Testis (tissue), 3 donors: ENCODE data around the gene DGKD. TPM values are rescaled to one million over a fixed set of nuclear protein-coding genes. Genes with fewer than 3 reads are reported as not detected.

Experiments used
- DNase-seq: peaks from one replicate; pipeline ENCODE4 v3.0.0-alpha.2; 2019
- H3K27ac ChIP-seq, 2 donors: fragments of 200-600 bp; sonication (generic); one replicate each; pipeline ENCODE4 v1.5.1; 2019
- H3K27me3 ChIP-seq: fragments of 200-600 bp; sonication (generic); one replicate; pipeline ENCODE4 v1.5.1; 2019
- H3K36me3 ChIP-seq: fragments of 200-600 bp; sonication (generic); one replicate; pipeline ENCODE4 v1.5.1; 2017; ENCODE audit warnings: low read depth; ENCODE audit errors: missing control alignments
- H3K4me1 ChIP-seq: fragments of 200-600 bp; sonication (generic); one replicate; pipeline ENCODE4 v1.5.1; 2019
- H3K4me3 ChIP-seq, 2 donors: fragments of 200-600 bp; sonication (generic); one replicate each; pipeline ENCODE4 v1.5.1; 2017 to 2019
- H3K9me3 ChIP-seq: fragments of 200-600 bp; sonication (generic); one replicate; pipeline ENCODE4 v1.5.1; 2017
- CTCF ChIP-seq, 3 experiments: fragments of 450-650 bp in 2 of 3; fragments of 200-600 bp in 1 of 3; sonication (generic) in 1 of 3; IDR thresholded peaks; one replicate each; pipeline ENCODE4 v1.5.1; 2016 to 2019; ENCODE audit warnings: antibody characterized with exemption in 3 of 3, mild to moderate bottlenecking in 2 of 3, moderate library complexity in 1 of 3
- POLR2A ChIP-seq: fragments of 450-650 bp; IDR thresholded peaks from one replicate; pipeline ENCODE4 v1.6.1; 2017; ENCODE audit warnings: antibody characterized with exemption, mild to moderate bottlenecking, moderate library complexity
- WGBS, 2 donors: methylation state at CpG; one replicate each; pipeline ENCODE4 v1.1.5; 2018; 5-methylcytosine and 5-hydroxymethylcytosine counted together
- intact Hi-C: fragments of 100-400 bp; cut with DNase I; formaldehyde crosslinking; loops from one replicate; pipeline ENCODE4 v1.15.1; 2023; ENCODE audit warnings: low total_unique reads
- polyA plus RNA-seq: library from polyadenylated mRNA; stranded (reverse); fragments of 350-450 nt; fragmentation: Illumina TruSeq; extraction: RNeasy Lipid Tissue Mini Kit (QIAGEN cat#74804); gene quantifications from one replicate; pipeline ENCODE4 v1.2.3, GENCODE V29; 2014; ENCODE audit warnings: low read depth, low replicate concordance; ENCODE audit not compliant: insufficient read depth
- total RNA-seq, 2 donors: library from RNA; depleted of rRNA; stranded (reverse); fragments of >200 nt; gene quantifications; one replicate each; pipeline ENCODE4 v1.2.3, GENCODE V29; 2016

Gene DGKD
- total and polyA plus RNA-seq, 3 donors from 2014 or later: 65.1 to 80.1 (median 66.7) TPM

GRCh38 chr2:233422649-233423551, 68.6 kb downstream of the DGKD start:
- Histone ChIP-seq H3K4me1 (peaks cover 18% of the 10 kb centered on the region), H3K27me3 (no peaks in the 10 kb centered on the region), H3K4me3 (no peak overlapping the region), H3K27ac (no peak overlapping the region), H3K9me3 (no peaks in the 10 kb centered on the region), H3K36me3 (no peaks in the 10 kb centered on the region)
- peak; percentile 12 for DNase-seq
- 84 to 92% methylated on average over 12 of the region's 12 CpGs for WGBS, 2 donors
- TF ChIP-seq CTCF (IDR thresholded peaks at IDR 0.05) (no peak), POLR2A (no peak)
- intact Hi-C loops: no loop called here

GRCh38 chr2:233423552-233423860, 69.2 kb downstream of the DGKD start:
- DNase-seq: no peak
- intact Hi-C loops: no loop called here
- Histone ChIP-seq H3K27ac (no peak overlapping the region), H3K4me3 (no peak overlapping the region), H3K9me3 (no peaks in the 10 kb centered on the region), H3K36me3 (no peaks in the 10 kb centered on the region), H3K27me3 (no peaks in the 10 kb centered on the region), H3K4me1 (peaks cover 18% of the 10 kb centered on the region)
- no peak for TF ChIP-seq CTCF (IDR thresholded peaks at IDR 0.05)
- no peak for TF ChIP-seq POLR2A
- 91 to 96% methylated on average over 6 of the region's 6 CpGs for WGBS, 2 donors

GRCh38 chr2:233424154-233424951, 70.1 kb downstream of the DGKD start:
- no peaks in the 10 kb centered on the region for H3K36me3 ChIP-seq
- DNase-seq: peak; percentile 13
- intact Hi-C loops: no loop called here
- H3K9me3 ChIP-seq: no peaks in the 10 kb centered on the region
- no peak overlapping the region for H3K27ac ChIP-seq
- peaks cover 18% of the 10 kb centered on the region for H3K4me1 ChIP-seq
- TF ChIP-seq POLR2A: no peak
- no peak for TF ChIP-seq CTCF (IDR thresholded peaks at IDR 0.05)
- no peaks in the 10 kb centered on the region for H3K27me3 ChIP-seq
- no peak overlapping the region for H3K4me3 ChIP-seq
- WGBS, 2 donors: 91 to 97% methylated on average over 9 to 16 of the region's 16 CpGs

GRCh38 chr2:233426619-233427342, 72.5 kb downstream of the DGKD start:
- no peaks in the 10 kb centered on the region for H3K36me3 ChIP-seq
- H3K9me3 ChIP-seq: no peaks in the 10 kb centered on the region
- WGBS, 2 donors: 87 to 95% methylated on average over 7 of the region's 7 CpGs
- no peaks in the 10 kb centered on the region for H3K27me3 ChIP-seq
- H3K27ac ChIP-seq: no peak overlapping the region
- H3K4me3 ChIP-seq: no peak overlapping the region
- TF ChIP-seq POLR2A (no peak), CTCF (IDR thresholded peaks at IDR 0.05) (no peak)
- peaks cover 5% of the 10 kb centered on the region for H3K4me1 ChIP-seq
- DNase-seq: peak; percentile 9
- intact Hi-C loops: no loop called here
